Measurements from ENCODE around the gene SUPT5H.

Gene SUPT5H

GRCh38 chr19:39498798-39499642 is 53.6 kb downstream of the SUPT5H start, which contains the start of gene DLL3:
Gene DLL3, plus strand, starts transcription at chr19:39498947. Its CDS starts 28 bp downstream, at chr19:39498975.
- DNase-seq = peak; percentile 60 to 77

DNA sequence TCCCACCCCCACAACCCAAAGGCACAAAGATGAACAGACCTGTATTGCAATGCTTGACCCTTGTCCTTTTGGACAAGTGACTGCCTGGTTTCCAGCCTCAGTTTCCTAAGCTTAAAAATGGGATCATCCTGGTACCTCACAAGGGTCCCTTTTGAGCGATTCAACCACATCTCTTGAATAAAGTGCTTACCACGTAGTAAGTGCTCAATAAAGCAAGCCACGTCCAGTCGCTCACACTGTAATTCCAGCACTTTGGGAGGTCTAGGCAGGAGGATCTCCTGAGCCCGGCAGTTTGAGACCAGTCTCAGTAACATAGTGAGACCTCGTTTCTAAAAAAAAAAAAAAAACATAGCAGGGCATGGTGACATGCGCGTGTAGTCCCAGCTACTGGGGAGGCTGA is 54.5 kb downstream of the SUPT5H start:
- DNase-seq = no peak

DNA sequence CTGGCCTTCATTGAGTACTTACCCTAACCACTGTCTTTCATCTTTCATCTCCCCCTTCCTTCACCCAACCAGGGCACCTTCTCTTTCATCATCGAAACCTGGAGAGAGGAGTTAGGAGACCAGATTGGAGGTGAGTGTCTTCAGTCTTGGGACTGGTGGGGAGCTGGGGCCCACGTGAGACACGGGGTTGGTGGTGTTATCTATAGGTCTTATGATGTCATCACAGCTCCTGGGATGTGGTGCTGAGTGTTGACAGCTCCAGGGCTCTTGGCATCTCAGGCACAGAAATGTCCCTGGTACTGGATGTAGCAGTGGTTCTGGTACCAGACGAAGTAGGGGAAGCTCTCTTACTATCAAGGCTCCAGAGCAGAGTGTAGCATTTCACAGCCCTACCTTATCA is 55.2 kb downstream of the SUPT5H start:
- DNase-seq = no peak

GRCh38 chr19:39501340-39501739 is 56.0 kb downstream of the SUPT5H start:
- DNase-seq = no peak

DNA sequence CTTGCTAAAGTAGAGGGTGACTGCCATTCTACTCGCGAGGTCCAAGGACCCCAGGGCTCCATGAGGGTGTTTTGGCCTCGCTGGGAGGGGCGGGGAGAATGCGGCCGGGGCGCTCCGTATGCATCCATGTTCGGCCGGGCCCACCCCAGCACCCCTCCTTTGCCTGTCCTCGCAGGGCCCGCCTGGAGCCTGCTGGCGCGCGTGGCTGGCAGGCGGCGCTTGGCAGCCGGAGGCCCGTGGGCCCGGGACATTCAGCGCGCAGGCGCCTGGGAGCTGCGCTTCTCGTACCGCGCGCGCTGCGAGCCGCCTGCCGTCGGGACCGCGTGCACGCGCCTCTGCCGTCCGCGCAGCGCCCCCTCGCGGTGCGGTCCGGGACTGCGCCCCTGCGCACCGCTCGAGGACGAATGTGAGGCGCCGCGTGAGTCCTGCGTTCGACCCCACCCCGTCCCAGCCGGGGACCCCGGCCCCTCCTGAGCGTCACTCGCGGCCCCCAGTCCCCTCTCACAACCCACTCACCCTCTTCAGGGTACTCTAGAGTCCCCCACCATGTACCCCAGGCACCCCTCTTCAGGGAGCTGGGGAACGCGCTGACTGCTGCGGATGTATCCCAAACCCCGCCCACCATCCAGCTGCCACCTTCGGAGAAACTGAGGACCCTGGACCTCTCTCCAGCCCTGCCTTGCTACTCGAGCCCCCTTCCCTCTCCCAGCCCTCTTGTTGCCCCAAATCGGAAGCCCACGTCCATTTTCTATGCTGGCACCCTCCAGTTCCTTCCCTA is 57.4 kb downstream of the SUPT5H start:
- DNase-seq = no peak

GRCh38 chr19:39506598-39506943 is 61.2 kb downstream of the SUPT5H start:
- DNase-seq = no peak

GRCh38 chr19:39506944-39507714 is 61.7 kb downstream of the SUPT5H start:
- peak; percentile 65 to 81 for DNase-seq

DNA sequence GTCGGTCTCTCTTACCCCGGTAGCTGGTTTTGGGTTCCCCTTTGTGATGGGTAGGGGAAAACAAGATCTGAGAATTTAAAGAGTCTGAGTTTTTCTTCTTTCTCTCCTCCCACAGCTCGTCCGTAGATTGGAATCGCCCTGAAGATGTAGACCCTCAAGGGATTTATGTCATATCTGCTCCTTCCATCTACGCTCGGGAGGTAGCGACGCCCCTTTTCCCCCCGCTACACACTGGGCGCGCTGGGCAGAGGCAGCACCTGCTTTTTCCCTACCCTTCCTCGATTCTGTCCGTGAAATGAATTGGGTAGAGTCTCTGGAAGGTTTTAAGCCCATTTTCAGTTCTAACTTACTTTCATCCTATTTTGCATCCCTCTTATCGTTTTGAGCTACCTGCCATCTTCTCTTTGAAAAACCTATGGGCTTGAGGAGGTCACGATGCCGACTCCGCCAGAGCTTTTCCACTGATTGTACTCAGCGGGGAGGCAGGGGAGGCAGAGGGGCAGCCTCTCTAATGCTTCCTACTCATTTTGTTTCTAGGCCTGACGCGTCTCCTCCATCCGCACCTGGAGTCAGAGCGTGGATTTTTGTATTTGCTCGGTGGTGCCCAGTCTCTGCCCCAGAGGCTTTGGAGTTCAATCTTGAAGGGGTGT is 62.5 kb downstream of the SUPT5H start:
- DNase-seq = peak in 1 of 2 experiments; percentile 4

- no peak for DNase-seq
Measured at GRCh38 chr19:39508629-39509028, 63.2 kb downstream of the SUPT5H start.

- no peak for DNase-seq
Measured at GRCh38 chr19:39509233-39509632, 63.9 kb downstream of the SUPT5H start.

DNA sequence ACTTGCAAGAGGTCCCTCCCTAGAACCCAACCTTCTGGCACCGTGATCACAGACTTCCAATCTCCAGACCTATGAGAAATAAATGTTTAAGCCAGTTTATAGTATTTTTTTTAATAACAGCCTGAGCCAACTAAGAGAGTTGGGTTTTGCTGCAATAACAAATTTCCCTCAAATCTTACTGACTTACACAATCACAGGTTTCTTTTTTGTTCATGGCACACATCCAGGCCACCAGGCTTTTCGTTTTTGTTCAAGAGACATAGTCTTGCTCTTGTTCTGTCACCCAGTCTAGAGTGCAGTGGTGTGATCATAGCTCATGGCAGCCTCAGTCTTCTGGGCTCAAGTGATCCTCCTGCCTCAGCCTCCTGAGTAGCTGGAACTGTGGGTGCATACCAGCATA is 67.6 kb downstream of the SUPT5H start:
- DNase-seq = no peak

DNA sequence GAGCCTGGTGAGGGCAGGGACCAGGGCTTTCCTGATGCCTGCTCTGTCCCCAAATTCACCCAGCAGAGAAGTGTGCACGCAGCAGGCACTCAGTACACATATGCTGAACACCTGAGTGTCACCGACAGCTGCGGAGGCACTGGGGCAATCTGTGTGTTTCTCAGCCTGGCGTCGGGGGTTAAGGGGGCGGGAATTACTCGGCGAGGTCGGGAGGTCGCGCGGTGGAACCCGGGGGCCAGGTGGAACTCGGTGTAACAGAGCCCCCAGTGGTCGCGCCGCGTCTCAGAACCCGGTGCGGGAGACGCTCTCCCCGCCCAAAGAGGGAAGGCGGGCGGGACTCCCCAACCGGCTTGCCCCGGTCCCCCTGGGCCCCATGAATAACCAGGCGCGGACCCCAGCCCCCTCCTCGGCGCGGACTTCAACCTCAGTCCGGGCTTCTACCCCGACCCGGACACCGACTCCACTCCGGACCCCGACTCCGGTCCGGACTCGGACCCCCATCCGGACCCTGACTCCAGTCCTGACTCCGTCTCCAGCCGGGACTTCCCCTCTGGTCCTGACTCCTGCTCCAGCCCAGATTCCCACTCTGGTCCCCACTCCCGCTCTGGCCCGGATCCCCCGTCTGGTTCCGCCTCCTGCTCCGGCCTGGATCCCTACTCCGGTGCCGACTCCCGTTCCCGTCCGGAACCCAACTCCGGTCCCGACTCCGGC is 69.6 kb downstream of the SUPT5H start, which contains the start of gene SELENOV:
SELENOV (plus strand) TSS at position 300 of the 711 bp plus-strand sequence; CDS start at position 374, 74 bp downstream.
- peak in 1 of 2 experiments; percentile 3 for DNase-seq

GRCh38 chr19:39515551-39516191 is 70.3 kb downstream of the SUPT5H start:
- DNase-seq = no peak

DNA sequence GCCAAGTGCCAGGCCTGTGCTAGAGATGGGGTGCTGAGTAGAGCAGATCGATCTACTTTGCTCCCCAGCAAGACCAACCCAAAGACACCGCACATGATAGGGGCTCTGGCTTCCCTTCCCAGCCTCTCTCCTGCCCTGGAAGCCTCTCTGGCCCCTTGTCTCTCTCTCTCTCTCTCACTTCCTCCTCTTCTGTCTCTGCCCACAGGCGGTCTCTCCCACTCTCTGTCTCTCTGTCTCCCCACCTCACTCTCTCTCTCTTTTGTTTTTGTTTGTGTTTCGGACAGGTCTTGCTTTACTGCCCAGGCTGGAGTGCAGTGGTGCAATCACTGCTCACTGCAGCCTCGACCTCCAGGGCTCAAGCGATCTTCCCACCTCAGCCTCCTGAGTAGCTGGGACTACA is 70.9 kb downstream of the SUPT5H start:
- DNase-seq = no peak

- no peak for DNase-seq
Measured at GRCh38 chr19:39517432-39517831, 72.0 kb downstream of the SUPT5H start.

GRCh38 chr19:39518458-39518857 is 73.1 kb downstream of the SUPT5H start:
- no peak for DNase-seq

- DNase-seq = no peak
Measured at GRCh38 chr19:39518975-39519374, 73.6 kb downstream of the SUPT5H start.

DNA sequence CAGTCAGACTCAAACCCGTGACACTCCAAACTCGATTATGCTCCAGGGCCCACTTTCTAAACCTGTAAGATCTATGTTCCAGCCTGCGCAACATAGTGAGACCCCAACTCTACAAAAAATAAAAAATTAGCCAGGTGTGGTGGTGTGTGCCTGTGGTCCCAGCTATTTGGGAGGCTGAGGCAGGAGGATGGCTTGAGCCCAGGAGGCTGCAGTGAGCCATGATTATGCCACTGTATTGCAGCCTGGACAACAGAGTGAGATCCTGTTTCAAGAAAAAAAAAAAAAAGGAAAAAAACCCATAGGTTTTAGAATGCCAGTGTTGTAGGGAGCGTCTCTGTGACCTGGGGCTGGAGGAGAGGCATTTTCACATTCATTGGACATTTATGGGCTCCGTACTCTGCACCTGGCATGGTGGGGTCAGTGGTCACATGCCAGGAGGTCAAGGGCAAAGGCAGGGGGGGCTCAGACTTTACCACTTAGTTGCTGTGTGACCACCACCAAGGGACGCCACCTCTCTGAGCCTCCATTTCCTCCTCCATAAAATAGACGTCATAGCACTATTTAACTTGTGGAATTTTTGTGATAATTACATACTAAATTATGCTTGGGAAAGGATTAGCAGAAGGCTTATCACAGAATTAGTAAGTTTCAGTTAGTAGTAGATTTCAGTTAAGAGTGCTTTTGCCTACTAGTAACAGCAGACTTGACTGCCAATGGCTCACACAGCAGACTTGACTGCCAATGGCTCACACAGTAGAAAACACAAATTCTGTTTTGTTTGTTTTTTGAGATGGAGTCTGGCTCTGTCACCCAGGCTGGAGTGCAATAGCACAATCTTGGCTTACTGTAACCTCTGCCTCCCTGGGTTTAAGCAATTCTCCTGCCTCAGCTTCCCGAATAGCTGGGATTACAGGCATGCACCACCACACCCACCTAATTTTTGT is 75.4 kb downstream of the SUPT5H start:
- DNase-seq = no peak

GRCh38 chr19:39524495-39524894 is 79.1 kb downstream of the SUPT5H start:
- DNase-seq = no peak

DNA sequence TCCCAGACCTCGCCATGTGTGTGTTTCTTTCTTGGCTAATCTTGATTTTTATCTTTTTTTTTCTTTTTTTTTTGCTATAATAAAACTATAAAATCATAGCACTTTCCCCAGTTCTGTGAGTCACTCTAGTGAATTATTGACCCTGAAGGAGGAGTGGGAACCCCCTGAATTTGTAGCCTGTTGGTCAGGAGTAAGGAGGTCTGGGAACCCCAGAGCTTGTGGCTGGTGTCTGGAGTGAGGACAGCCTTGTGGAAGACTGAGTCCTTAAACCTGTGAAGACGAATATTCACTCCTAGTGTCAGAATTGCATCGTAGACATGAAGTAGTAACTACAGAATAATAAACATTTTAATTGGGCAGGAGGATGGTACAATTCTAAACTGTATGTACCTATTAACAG is 79.8 kb downstream of the SUPT5H start:
- DNase-seq = no peak

Measured in NCI-H2081 (cell line).